ENCODE data around the gene SCGB1C2. TPM values are rescaled to one million over a fixed set of nuclear protein-coding genes. Genes with fewer than 3 reads are reported as not detected.

The SCGB1C2 gene
- total RNA-seq, 1 experiment from 2014 or later: not detected

DNA sequence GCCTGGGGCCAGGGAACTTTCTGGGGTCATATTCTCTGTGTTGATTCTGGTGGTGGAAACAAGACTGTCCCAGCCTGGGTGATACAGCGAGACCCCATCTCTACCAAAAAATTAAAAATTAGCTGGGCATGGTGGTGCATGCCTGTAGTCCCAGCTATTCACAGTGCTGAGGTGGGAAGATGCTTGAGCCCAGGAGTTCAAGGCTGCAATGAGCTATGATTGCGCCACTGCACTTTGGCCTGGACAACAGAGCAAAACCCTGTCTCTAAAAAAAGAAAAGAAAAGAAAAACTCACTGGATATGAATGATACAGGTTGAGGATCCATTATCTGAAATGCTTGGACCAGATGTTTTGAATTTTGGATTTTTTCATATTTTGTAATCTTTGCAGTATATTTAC is 13.6 kb downstream of the SCGB1C2 start:
- H3K4me2 ChIP-seq (ENCODE audit: insufficient read depth, insufficient read length, low read length): no peak overlapping the region
- H3K4me1 ChIP-seq (ENCODE audit: insufficient read depth, low read length): no peaks in the 10 kb centered on the region
- H3K9ac ChIP-seq (ENCODE audit: extremely low read depth, insufficient read length, low read length): no peak overlapping the region
- H3K4ac ChIP-seq (ENCODE audit: low read depth, low read length): no peak overlapping the region
- no peaks in the 10 kb centered on the region for H4K20me1 ChIP-seq (ENCODE audit: control insufficient read depth, insufficient read depth, insufficient read length)
- H3K9me3 Mint-ChIP-seq: no peaks in the 10 kb centered on the region
- no peak overlapping the region for H3K27ac ChIP-seq (ENCODE audit: insufficient read length, low read depth, low read length)
- no peaks in the 10 kb centered on the region for H3K27me3 ChIP-seq (ENCODE audit: insufficient read depth, low read length)
- no peaks in the 10 kb centered on the region for H3K36me3 Mint-ChIP-seq (ENCODE audit: insufficient read depth in 1 of 3, low read depth in 3 of 3)
- no peak overlapping the region for H3K18ac ChIP-seq (ENCODE audit: insufficient read length, low read depth, low read length)
- no peaks in the 10 kb centered on the region for H3K23me2 ChIP-seq (ENCODE audit: insufficient read length, low read depth, low read length, poor library complexity, severe bottlenecking)
- peaks cover 4% of the 10 kb centered on the region for H3K27me3 Mint-ChIP-seq (ENCODE audit: low read depth)
- H3K27ac Mint-ChIP-seq: no peak overlapping the region
- no peak overlapping the region for H4K91ac ChIP-seq (ENCODE audit: insufficient read length, low read depth, low read length)
- H4K8ac ChIP-seq (replicated peaks; ENCODE audit: insufficient read length, low read depth, low read length): no peak overlapping the region
- no peak overlapping the region for H2BK5ac ChIP-seq (ENCODE audit: insufficient read length, low read length)
- TF ChIP-seq, protein P1, sequence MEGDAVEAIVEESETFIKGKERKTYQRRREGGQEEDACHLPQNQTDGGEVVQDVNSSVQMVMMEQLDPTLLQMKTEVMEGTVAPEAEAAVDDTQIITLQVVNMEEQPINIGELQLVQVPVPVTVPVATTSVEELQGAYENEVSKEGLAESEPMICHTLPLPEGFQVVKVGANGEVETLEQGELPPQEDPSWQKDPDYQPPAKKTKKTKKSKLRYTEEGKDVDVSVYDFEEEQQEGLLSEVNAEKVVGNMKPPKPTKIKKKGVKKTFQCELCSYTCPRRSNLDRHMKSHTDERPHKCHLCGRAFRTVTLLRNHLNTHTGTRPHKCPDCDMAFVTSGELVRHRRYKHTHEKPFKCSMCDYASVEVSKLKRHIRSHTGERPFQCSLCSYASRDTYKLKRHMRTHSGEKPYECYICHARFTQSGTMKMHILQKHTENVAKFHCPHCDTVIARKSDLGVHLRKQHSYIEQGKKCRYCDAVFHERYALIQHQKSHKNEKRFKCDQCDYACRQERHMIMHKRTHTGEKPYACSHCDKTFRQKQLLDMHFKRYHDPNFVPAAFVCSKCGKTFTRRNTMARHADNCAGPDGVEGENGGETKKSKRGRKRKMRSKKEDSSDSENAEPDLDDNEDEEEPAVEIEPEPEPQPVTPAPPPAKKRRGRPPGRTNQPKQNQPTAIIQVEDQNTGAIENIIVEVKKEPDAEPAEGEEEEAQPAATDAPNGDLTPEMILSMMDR (conservative IDR thresholded peaks at IDR 0.05): no peak
- no peak overlapping the region for H3T11ph ChIP-seq (ENCODE audit: low read length)
- H3K4me1 Mint-ChIP-seq: no peaks in the 10 kb centered on the region
- no peak overlapping the region for H3K56ac ChIP-seq (ENCODE audit: insufficient read length, low read depth, low read length)
- no peak overlapping the region for H2BK12ac ChIP-seq (ENCODE audit: insufficient read length, low read depth, low read length)
- H2BK15ac ChIP-seq (ENCODE audit: low read depth, low read length): no peak overlapping the region
- H3K14ac ChIP-seq (ENCODE audit: insufficient read depth, low read length): no peak overlapping the region
- no peak overlapping the region for H2AK5ac ChIP-seq (ENCODE audit: insufficient read length, low read length)
- DNase-seq: no peak
- H3K9me3 ChIP-seq (ENCODE audit: control insufficient read depth, low read depth, low read length): no peaks in the 10 kb centered on the region
- no peak overlapping the region for H4K5ac ChIP-seq (ENCODE audit: insufficient read length, low read depth, low read length)
- no peaks in the 10 kb centered on the region for H3K79me2 ChIP-seq (ENCODE audit: insufficient read depth, low read length)
- H2BK120ac ChIP-seq (ENCODE audit: low read depth, low read length, poor library complexity, severe bottlenecking): no peak overlapping the region
- no peak overlapping the region for H2BK20ac ChIP-seq (ENCODE audit: low read depth, low read length, poor library complexity, severe bottlenecking)
- WGBS (ENCODE audit: extremely low coverage, insufficient read length, low lambda C conversion rate): no CpG with 5 or more reads among the region's 2 CpGs
- H3K23ac ChIP-seq (ENCODE audit: insufficient read length, low read depth, low read length): no peak overlapping the region
- no peaks in the 10 kb centered on the region for H3K79me1 ChIP-seq (ENCODE audit: insufficient read depth, low read depth, low read length, poor library complexity, severe bottlenecking)
- H3K4me3 Mint-ChIP-seq: no peak overlapping the region
- no peak overlapping the region for H2AFZ ChIP-seq (ENCODE audit: low read length)
